Right atrium auricular region (tissue), 2 donors: ENCODE data around the gene SLC22A23. TPM values are rescaled to one million over a fixed set of nuclear protein-coding genes. Genes with fewer than 3 reads are reported as not detected.

Experiments
- DNase-seq: peaks from one replicate; pipeline ENCODE4 v3.0.0-alpha.2; 2019; ENCODE audit warnings: low spot score
- H3K27ac ChIP-seq, 2 donors: fragments of 200-600 bp; sonication (generic); 1 replicate in 1 of 2; 2 replicates in 1 of 2; pipeline ENCODE4 v1.5.1; 2016 to 2019
- H3K27me3 ChIP-seq, 2 donors: fragments of 200-600 bp; sonication (generic); one replicate each; pipeline versions ENCODE4 v1.5.1 to v1.6.0; 2017 to 2019
- H3K36me3 ChIP-seq: fragments of 200-600 bp; sonication (generic); one replicate; pipeline ENCODE4 v1.5.1; 2016
- H3K4me1 ChIP-seq, 2 donors: fragments of 200-600 bp; sonication (generic); one replicate each; pipeline versions ENCODE4 v1.5.1 to v1.6.0; 2017 to 2019
- H3K4me3 ChIP-seq, 2 donors: fragments of 200-600 bp; sonication (generic); 1 replicate in 1 of 2; 2 replicates in 1 of 2; pipeline ENCODE4 v1.5.1; 2017 to 2019; ENCODE audit warnings: mild to moderate bottlenecking in 1 of 2, moderate library complexity in 1 of 2
- H3K9me3 ChIP-seq, 2 donors: fragments of 200-600 bp; sonication (generic); one replicate each; pipeline ENCODE4 v1.5.1; 2019
- CTCF ChIP-seq, 2 donors: fragments of 200-600 bp; sonication (generic); IDR thresholded peaks; one replicate each; pipeline ENCODE4 v1.5.1; 2019; ENCODE audit warnings: antibody characterized with exemption in 2 of 2
- total RNA-seq, 2 donors: library from RNA; depleted of rRNA; stranded (reverse); fragments of >200 nt; gene quantifications; one replicate each; pipeline ENCODE4 v1.1.0, GENCODE V29; 2016

Gene SLC22A23
- total RNA-seq, 2 donors from 2014 or later = 2.9 to 7.2 TPM

- Histone ChIP-seq H3K9me3 (no peaks in the 10 kb centered on the region), H3K27me3 (no peaks in the 10 kb centered on the region), H3K4me1 (no peaks in the 10 kb centered on the region), H3K36me3 (no peaks in the 10 kb centered on the region), H3K4me3 (no peak overlapping the region), H3K27ac (no peak overlapping the region)
- no peak for DNase-seq
- no peak for TF ChIP-seq CTCF (IDR thresholded peaks at IDR 0.05)
Observed at GRCh38 chr6:3367630-3368029, 89.2 kb downstream of the SLC22A23 start.

GRCh38 chr6:3366596-3367413 is 90.0 kb downstream of the SLC22A23 start:
- Histone ChIP-seq H3K36me3 (no peaks in the 10 kb centered on the region), H3K4me3 (no peak overlapping the region), H3K27me3 (no peaks in the 10 kb centered on the region), H3K9me3 (no peaks in the 10 kb centered on the region), H3K27ac (no peak overlapping the region), H3K4me1 (no peaks in the 10 kb centered on the region)
- no peak for TF ChIP-seq CTCF (IDR thresholded peaks at IDR 0.05)
- no peak for DNase-seq

GRCh38 chr6:3364391-3364790 is 92.5 kb downstream of the SLC22A23 start:
- H3K36me3 ChIP-seq = no peaks in the 10 kb centered on the region
- no peaks in the 10 kb centered on the region for H3K4me1 ChIP-seq
- H3K9me3 ChIP-seq = no peaks in the 10 kb centered on the region
- no peak for TF ChIP-seq CTCF (IDR thresholded peaks at IDR 0.05)
- DNase-seq = no peak
- no peak overlapping the region for H3K4me3 ChIP-seq
- no peaks in the 10 kb centered on the region for H3K27me3 ChIP-seq
- H3K27ac ChIP-seq = no peak overlapping the region

- no peak for TF ChIP-seq CTCF (IDR thresholded peaks at IDR 0.05)
- H3K4me1 ChIP-seq = no peaks in the 10 kb centered on the region
- no peaks in the 10 kb centered on the region for H3K9me3 ChIP-seq
- H3K4me3 ChIP-seq = no peak overlapping the region
- H3K27ac ChIP-seq = no peak overlapping the region
- no peak for DNase-seq
- H3K27me3 ChIP-seq = no peaks in the 10 kb centered on the region
- no peaks in the 10 kb centered on the region for H3K36me3 ChIP-seq
Observed at GRCh38 chr6:3363296-3364025, 93.4 kb downstream of the SLC22A23 start.

- no peaks in the 10 kb centered on the region for H3K36me3 ChIP-seq
- peaks cover 0 to 9% of the 10 kb centered on the region in 2 donors for H3K4me1 ChIP-seq
- H3K27me3 ChIP-seq = no peaks in the 10 kb centered on the region
- no peak overlapping the region for H3K27ac ChIP-seq
- H3K4me3 ChIP-seq = no peak overlapping the region
- H3K9me3 ChIP-seq = no peaks in the 10 kb centered on the region
- no peak for TF ChIP-seq CTCF (IDR thresholded peaks at IDR 0.05)
- no peak for DNase-seq
Observed at GRCh38 chr6:3361312-3362037, 95.4 kb downstream of the SLC22A23 start.
